Hypothalamus (tissue), 51 donors: Measurements from ENCODE around the gene PRICKLE4.

Experiments
- DNase-seq, 51 donors: peaks; one replicate each; lab custom pipeline; 2025; lab: John Stamatoyannopoulos, UW

Gene PRICKLE4

GRCh38 chr6:41768545-41769308 lies 11.9 kb upstream of the PRICKLE4 start:
- no peak for DNase-seq

- DNase-seq = no peak
Observed at GRCh38 chr6:41769376-41769775, 11.2 kb upstream of the PRICKLE4 start.

GRCh38 chr6:41770381-41771057 lies 10.1 kb upstream of the PRICKLE4 start:
- no peak for DNase-seq

GRCh38 chr6:41771058-41771983 lies 9.3 kb upstream of the PRICKLE4 start:
- no peak for DNase-seq

- no peak for DNase-seq
Observed at GRCh38 chr6:41774841-41775240, 5.7 kb upstream of the PRICKLE4 start.

GRCh38 chr6:41775293-41775882 lies 5.2 kb upstream of the PRICKLE4 start:
- no peak for DNase-seq

- no peak for DNase-seq
Observed at GRCh38 chr6:41777551-41778285, 2.9 kb upstream of the PRICKLE4 start.

GRCh38 chr6:41778895-41779294 lies 1.7 kb upstream of the PRICKLE4 start:
- DNase-seq = no peak

GRCh38 chr6:41779336-41779735 lies 1.2 kb upstream of the PRICKLE4 start:
- peak in 1 of 51 donors; percentile 24 for DNase-seq

GRCh38 chr6:41779788-41780550 lies 613 bp upstream of the PRICKLE4 start, which contains the start of gene FRS3:
TSS of gene FRS3 (minus strand) at chr6:41779900. CDS start at chr6:41776987, 2,913 bp downstream.
- DNase-seq = peak; percentile 79 to 100 (median 97)

- no peak for DNase-seq
Observed at GRCh38 chr6:41781366-41781730, 766 bp downstream of the PRICKLE4 start.

- DNase-seq = no peak
Observed at GRCh38 chr6:41783106-41783780, 2.7 kb downstream of the PRICKLE4 start.

GRCh38 chr6:41784581-41785171 lies 4.1 kb downstream of the PRICKLE4 start:
- DNase-seq = no peak

GRCh38 chr6:41785254-41785653 lies 4.7 kb downstream of the PRICKLE4 start:
- no peak for DNase-seq

GRCh38 chr6:41785689-41786450 lies 5.3 kb downstream of the PRICKLE4 start:
- peak in 27 of 51 donors; percentile 20 to 72 (median 41) for DNase-seq

- peak in 50 of 51 donors; percentile 29 to 92 (median 80) for DNase-seq
Observed at GRCh38 chr6:41786451-41787218, 6.1 kb downstream of the PRICKLE4 start.
